ENCODE data around the gene DMKN. TPM values are rescaled to one million over a fixed set of nuclear protein-coding genes. Genes with fewer than 3 reads are reported as not detected.
"Not testable (repeated sequence)": the region's sequence is repeated elsewhere in the genome, so short reads cannot be mapped to it uniquely, and the experiment has no call there.

Gene DMKN
- total RNA-seq, 1 donor from 2014 or later, result not detected

DNA sequence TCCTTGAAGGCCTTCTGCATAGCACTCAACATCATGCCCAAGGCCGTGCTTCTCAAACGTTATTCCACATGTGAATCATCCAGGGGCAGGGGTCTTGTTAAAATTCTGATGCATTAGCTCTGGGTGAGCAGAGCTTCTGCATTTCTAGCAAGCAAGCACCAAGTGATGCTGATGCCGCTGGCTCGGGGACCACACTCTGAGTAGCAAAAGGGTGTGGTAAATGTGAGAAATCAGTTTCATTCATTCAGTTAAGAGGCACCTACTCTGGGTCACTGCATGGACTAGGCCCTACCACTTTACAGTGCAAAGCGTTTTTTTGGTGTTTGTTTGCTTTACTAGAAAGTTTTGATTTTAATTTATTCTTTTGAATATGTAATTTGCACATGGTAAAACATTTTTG is 30.4 kb downstream of the DMKN start:
- H3K36me3 Mint-ChIP-seq (ENCODE audit: low read depth), result no peaks in the 10 kb centered on the region
- no peaks in the 10 kb centered on the region for H3K4me1 Mint-ChIP-seq
- DNase-seq (ENCODE audit: low read depth, low spot score), result no peak
- no peak overlapping the region for H3K27ac Mint-ChIP-seq (ENCODE audit: unreplicated experiment)
- H3K27me3 Mint-ChIP-seq (ENCODE audit: low read depth), result peaks cover 45% of the 10 kb centered on the region
- no peak for TF ChIP-seq CTCF (conservative IDR thresholded peaks at IDR 0.05)
- H3K4me3 Mint-ChIP-seq, result no peak overlapping the region
- H3K9me3 Mint-ChIP-seq, result no peaks in the 10 kb centered on the region

DNA sequence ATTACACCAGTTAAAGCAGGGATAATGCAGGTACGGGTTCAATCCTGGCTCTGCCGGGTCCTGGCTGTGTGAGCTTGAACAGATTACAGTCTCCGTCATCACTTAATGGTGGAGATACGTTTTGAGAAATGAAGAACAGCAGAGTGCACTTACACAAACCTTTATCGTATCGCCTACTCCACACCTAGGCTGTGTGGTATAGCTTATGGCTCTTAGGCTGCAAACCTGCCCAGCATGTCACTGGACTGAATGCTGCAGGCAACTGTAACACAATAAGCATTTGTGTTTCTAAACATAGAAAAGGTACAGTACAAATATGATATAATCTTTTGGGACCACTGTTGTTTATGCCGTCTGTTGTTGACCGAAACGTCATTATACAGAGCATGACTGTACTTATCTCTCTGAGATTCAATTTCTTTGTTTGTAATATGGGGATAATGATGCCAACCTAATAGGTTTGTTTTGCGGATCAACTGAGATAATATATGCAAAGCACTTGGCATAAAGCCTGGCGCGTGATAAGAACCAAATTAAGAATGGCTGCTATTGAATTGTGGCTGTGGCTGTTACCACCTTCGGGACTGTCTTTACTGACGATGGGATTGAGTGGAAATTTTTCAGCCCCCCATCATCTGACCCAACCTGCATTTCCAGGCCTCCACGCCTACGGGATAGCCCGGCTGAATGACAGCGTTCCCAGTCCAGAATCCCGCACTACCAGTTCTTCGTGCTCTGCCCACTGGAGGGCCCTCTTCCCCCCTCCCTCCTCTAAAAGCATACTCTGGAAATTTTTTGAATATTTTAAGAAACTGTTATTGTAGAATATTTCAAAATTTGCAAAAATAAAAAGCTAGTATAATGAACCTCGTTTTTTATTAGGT is 34.4 kb downstream of the DMKN start:
- TF ChIP-seq CTCF (conservative IDR thresholded peaks at IDR 0.05), result peak; percentile 43
- no peaks in the 10 kb centered on the region for H3K4me1 Mint-ChIP-seq
- H3K27me3 Mint-ChIP-seq (ENCODE audit: low read depth), result peaks cover 17% of the 10 kb centered on the region
- no peak overlapping the region for H3K4me3 Mint-ChIP-seq
- H3K9me3 Mint-ChIP-seq, result no peaks in the 10 kb centered on the region
- H3K36me3 Mint-ChIP-seq (ENCODE audit: low read depth), result no peaks in the 10 kb centered on the region
- DNase-seq (ENCODE audit: low read depth, low spot score), result no peak
- peak overlapping the region; percentile 71 for H3K27ac Mint-ChIP-seq (ENCODE audit: unreplicated experiment)

GRCh38 chr19:35476149-35476548 is 37.3 kb downstream of the DMKN start:
- no peak for DNase-seq (ENCODE audit: low read depth, low spot score)
- no peaks in the 10 kb centered on the region for H3K4me1 Mint-ChIP-seq
- no peaks in the 10 kb centered on the region for H3K9me3 Mint-ChIP-seq
- H3K27me3 Mint-ChIP-seq (ENCODE audit: low read depth), result peaks cover 10% of the 10 kb centered on the region
- no peak overlapping the region for H3K4me3 Mint-ChIP-seq
- H3K36me3 Mint-ChIP-seq (ENCODE audit: low read depth), result no peaks in the 10 kb centered on the region
- no peak overlapping the region for H3K27ac Mint-ChIP-seq (ENCODE audit: unreplicated experiment)
- TF ChIP-seq CTCF (conservative IDR thresholded peaks at IDR 0.05), result peak; percentile 25

- not testable (repeated sequence) for H3K4me3 Mint-ChIP-seq; H3K27me3 Mint-ChIP-seq (ENCODE audit: low read depth); H3K4me1 Mint-ChIP-seq; H3K9me3 Mint-ChIP-seq; H3K27ac Mint-ChIP-seq (ENCODE audit: unreplicated experiment); H3K36me3 Mint-ChIP-seq (ENCODE audit: low read depth); DNase-seq (ENCODE audit: low read depth, low spot score)
Observed at GRCh38 chr19:35474594-35474993, 38.9 kb downstream of the DMKN start.

DNA sequence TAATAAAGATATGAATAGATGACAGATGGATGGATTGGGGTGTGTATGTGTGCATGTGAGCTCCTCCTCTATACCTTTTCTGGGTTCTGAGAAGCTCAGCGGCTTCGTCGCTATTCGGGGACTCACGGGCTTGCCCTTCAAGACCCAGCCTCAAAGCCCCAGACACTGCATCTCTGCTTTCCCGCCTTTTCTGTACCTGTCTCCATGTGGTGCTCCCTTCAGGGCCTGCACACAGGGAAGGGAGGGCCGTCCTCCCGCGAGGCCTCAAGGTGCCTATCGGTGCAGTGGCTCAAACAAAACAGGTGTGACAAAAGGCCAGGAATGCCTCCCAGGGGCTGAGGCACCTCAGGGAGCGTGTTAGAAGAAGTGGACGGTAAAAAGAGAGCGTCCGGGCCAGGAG is 39.3 kb downstream of the DMKN start:
- no peak for DNase-seq (ENCODE audit: low read depth, low spot score)
- H3K4me1 Mint-ChIP-seq, result no peaks in the 10 kb centered on the region
- no peaks in the 10 kb centered on the region for H3K36me3 Mint-ChIP-seq (ENCODE audit: low read depth)
- H3K27me3 Mint-ChIP-seq (ENCODE audit: low read depth), result peaks cover 8% of the 10 kb centered on the region
- no peaks in the 10 kb centered on the region for H3K9me3 Mint-ChIP-seq
- no peak for TF ChIP-seq CTCF (conservative IDR thresholded peaks at IDR 0.05)
- H3K27ac Mint-ChIP-seq (ENCODE audit: unreplicated experiment), result no peak overlapping the region
- no peak overlapping the region for H3K4me3 Mint-ChIP-seq

DNA sequence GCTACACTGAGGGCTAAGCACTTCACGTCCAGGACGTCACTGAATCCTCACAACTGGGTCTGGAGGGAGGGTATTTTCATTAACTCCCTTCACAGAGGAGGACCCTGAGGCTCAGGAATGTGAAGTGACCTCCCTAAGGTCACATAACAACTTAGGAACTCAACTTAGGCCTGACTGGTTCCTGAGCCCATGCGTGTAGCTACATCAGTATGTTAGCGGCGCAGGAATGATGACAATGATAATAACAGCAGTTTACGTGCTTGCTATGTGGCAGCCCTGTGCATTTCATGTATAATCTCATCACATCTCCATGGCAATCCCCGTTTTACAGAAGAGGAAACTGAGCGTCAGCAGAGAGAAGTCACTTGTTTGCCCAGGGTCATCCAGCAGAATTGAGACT is 41.5 kb downstream of the DMKN start:
- Mint-ChIP-seq H3K4me1 (no peaks in the 10 kb centered on the region), H3K4me3 (no peak overlapping the region), H3K27ac (ENCODE audit: unreplicated experiment) (no peak overlapping the region), H3K27me3 (ENCODE audit: low read depth) (peaks cover 8% of the 10 kb centered on the region), H3K36me3 (ENCODE audit: low read depth) (no peaks in the 10 kb centered on the region), H3K9me3 (no peaks in the 10 kb centered on the region)
- TF ChIP-seq CTCF (conservative IDR thresholded peaks at IDR 0.05), result no peak
- DNase-seq (ENCODE audit: low read depth, low spot score), result no peak

DNA sequence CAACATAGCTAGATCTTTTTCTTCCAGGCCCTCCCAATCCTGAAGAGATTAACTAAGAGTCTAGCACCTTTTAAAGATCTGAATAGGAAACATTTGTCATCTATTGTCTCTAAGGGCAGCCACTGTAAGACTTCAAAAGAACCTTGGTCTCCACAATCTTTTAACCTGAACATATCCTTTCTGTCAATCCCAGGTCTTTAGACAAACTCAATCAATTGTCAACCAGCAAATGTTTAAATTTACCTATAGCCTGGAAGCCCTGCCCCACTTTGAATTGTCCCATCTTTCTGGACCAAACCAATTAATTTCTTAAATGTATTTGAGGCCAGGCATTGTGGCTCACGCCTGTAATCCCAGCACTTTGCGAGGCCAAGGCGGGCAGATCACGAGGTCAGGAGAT is 42.4 kb downstream of the DMKN start:
- H3K27ac Mint-ChIP-seq (ENCODE audit: unreplicated experiment); H3K36me3 Mint-ChIP-seq (ENCODE audit: low read depth); DNase-seq (ENCODE audit: low read depth, low spot score); H3K4me3 Mint-ChIP-seq; H3K4me1 Mint-ChIP-seq; H3K9me3 Mint-ChIP-seq: not testable (repeated sequence)
- H3K27me3 Mint-ChIP-seq (ENCODE audit: low read depth), result peaks cover 10% of the 10 kb centered on the region
